Stimulated activated CD4-positive, alpha-beta T cell treated with anti-CD3 and anti-CD28 coated beads, Interleukin-15, amount 100 ng/mL, for 48 hours (primary cell): ENCODE results near the gene MCFD2.
"Not testable (repeated sequence)": the region's sequence is repeated elsewhere in the genome, so short reads cannot be mapped to it uniquely, and the experiment has no call there.

Experiments used
- DNase-seq, 2 donors: peaks; one replicate each; pipeline ENCODE4 v3.0.0-alpha.2; 2020; ENCODE audit warnings: low read depth in 2 of 2

The MCFD2 gene

DNA sequence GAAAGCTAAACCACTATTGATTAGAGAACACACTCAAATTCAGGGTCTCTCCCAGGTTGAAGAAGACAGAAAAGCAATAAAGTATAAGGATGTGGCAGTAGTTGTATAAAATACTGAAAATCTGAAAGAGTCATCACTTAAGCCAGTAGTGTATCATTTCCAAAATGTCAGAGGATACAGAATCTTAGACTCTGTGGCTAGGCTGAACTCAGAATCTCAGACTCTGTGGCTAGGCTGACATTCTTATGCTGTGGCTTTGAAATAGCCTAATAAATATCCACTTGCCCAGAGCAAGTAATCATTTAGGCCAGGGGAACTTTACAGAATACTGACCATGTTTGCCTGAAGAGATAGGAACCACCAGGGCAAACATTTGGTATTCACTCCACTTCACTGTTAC is 13.1 kb downstream of the MCFD2 start:
- no peak for DNase-seq

DNA sequence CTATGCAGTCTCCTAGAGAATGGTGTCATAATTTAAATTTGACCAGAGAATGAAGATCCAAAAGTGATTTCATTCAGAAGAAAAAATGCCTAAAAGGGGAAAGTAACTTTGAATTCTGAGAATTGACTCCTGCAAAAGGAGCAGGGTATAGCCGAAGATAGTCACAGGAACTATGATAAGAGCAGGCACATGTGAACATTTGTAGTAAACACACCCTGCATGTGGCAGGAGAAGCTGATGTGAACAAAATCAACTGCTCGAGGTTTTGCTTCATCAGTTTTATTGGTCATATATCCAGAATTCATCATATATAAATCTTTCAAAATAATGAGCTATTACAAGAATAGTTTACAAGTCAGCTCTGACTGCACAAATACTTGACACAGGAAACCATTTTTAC is 14.0 kb downstream of the MCFD2 start:
- no peak for DNase-seq

DNA sequence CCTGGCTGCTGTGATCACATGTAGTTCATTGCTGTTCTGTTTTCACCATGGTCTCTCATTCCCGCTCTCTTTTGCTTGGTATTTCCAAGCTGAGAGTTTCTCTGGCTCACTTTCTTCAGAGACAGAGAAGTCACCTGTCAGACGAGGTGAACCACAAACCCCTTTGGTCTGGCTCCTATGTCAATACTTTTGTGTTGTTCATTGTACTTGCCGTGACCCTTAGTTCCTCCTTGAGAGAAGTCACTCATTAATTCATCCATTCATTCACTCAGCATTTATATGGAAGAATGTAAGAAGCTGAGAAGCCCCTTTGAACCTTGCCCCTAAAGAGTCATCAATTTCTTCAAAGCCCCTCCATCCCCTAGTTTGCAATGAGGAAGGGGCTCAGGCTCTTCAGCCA is 15.2 kb downstream of the MCFD2 start:
- no peak for DNase-seq

DNA sequence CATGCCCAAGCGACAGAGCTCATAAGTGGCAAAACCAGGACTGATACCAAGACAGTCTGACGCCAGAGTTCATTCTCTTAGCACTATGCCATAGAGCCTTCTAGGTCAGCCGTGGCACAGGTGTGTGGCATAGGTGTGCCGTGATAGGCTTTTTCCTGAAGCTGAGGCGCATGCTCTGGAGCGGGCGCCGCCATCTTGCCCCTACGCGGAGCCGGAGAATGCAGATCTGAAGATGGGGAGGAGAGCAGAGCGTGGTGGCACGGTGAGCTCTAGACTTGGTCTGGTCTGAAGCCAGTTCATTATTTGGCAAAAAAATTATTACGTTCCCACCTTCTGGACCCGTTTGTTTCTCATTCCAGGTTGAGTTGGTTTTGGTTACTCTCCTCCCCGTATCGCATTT is 16.6 kb downstream of the MCFD2 start:
- no peak for DNase-seq

DNA sequence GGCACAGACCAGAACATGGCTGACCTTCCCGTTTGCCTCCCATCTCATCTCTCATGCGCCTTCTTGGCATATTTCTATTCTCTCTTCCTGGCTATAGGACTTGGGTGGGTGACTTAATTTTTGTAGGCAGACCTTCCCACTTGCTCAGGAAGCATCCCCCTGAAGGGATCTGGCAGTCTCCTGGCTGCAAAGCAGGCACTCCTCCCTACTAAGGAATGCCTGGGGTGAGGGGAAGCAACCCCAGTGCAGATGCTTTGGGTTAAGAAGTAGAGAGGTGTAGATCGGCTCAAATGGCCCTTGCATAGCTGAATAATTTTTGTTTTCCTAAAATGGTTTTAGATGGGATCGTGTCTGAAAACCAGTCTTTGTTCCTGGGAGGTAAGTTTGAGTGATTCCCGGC is 17.6 kb downstream of the MCFD2 start:
- DNase-seq, result no peak

DNA sequence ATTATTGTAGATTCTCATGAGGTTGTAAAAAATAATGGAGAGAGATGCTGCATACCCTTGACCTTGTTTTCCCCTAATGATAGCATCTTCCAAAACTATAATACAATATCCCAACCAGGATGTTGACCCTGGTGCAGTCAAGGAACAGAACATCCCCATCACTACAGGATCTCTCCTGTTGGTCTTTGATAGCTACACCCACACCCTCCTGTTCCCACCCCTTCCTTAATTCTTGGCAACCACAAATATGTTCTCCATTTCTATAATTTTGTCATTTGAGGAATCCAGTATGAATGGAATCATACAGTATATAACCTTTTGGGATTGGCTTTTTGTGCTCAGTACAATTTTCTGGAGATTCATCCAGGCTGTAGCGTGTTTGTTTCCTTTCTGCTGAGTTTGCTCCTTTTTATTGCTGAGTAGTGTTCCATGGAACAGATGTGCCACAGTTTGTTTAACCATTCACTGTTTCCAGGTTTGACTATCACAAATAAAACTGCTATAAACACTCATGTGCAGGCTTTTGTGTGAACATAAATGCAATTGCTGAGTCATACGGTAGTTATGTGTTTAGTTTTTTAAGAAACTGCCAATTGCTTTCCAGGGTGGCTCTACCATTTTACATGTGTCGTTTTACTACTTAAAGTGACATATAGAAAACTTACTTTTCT is 22.2 kb downstream of the MCFD2 start:
- DNase-seq, result no peak

DNA sequence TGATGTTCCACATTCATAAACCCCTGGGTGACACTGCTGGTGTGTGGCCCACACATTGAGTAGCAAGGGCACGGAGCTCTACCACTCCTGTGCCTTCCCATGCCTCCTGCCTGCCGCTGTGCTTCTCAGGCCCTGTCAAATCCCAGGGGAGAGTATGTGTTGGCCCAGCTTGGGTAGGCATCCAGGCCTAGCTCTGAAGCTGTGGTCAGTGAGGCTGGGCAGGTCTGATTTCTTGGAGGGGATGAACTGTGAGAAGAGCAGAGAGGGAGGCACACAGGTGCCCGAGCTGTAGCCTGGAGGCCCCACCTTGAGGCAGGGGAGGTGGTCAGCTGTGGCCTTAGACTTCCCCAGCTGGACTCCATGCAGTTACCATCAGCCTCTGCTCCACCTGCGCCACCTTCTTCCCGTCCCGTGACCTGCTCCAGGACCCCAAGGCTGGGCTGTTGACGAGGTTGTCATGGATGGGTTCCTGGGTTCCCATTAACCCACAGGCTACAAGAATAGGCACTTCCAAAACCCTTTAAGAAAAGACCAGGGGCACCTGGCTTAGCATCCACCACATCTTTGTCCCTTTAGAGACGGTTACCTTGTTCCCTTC is 23.6 kb downstream of the MCFD2 start:
- DNase-seq, result no peak

DNA sequence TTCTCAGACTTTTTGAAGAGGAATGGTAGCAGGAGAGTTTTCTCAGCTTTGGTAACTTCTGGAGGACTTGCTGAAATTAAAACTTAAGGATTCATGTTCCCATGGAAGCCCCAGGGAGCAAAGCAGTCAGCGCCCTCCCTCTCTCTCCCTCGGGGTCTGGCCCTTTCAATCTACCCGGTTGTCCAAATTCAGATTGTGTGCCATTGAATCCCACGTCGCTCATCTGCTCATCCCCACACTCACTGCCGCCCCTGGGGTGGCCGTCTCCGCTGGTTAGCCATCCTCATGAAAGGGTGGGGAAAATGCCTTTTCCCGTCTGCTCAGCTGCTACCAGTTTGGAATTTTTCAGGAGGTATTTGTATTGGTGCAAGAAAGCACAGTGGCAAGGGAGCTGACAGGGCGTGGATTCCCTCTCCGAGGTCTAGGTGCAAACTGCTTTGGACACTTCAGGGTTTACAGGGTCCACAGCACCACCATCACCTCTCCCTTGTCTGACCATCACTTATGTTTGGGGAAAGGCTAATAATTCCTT is 27.1 kb downstream of the MCFD2 start:
- no peak for DNase-seq

DNA sequence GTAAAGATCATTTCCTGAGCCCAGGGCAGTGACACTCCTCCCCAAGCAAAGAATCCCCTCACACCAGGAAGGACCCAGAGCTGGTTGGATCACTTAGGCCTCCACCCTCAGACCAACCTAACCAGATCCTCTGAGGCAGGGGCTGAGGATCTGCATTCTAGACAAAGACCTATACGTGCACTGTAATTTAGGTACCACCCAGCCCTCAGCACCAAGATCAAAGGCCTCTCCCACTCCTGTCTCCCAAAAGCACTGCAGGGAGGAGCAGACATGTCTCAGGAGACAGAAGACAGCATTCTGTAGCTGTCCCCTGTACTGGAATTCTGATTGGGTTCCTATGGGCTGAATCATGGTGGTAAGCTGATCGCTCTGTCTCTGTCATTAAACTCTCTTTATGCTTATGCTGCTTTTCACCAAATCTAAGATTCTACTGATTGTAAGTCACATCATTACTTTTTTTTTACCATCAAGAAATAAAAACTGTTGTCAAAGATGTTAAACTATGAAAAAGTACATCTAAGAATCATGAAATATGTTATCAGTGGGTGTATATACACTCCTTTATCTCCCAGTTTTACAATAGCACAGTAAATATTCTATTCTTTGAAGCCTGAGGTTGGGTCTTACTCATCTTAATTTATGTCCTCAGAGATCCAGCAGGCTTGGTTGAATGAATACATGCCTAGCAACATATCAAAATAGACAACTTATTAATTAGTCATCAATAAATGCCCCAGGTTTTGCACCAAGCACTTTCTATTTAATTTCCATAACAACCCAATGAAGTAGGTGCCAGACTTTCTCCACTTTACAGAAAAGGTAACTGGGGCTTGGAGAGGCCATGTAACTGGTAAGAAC is 28.3 kb downstream of the MCFD2 start:
- no peak for DNase-seq

DNA sequence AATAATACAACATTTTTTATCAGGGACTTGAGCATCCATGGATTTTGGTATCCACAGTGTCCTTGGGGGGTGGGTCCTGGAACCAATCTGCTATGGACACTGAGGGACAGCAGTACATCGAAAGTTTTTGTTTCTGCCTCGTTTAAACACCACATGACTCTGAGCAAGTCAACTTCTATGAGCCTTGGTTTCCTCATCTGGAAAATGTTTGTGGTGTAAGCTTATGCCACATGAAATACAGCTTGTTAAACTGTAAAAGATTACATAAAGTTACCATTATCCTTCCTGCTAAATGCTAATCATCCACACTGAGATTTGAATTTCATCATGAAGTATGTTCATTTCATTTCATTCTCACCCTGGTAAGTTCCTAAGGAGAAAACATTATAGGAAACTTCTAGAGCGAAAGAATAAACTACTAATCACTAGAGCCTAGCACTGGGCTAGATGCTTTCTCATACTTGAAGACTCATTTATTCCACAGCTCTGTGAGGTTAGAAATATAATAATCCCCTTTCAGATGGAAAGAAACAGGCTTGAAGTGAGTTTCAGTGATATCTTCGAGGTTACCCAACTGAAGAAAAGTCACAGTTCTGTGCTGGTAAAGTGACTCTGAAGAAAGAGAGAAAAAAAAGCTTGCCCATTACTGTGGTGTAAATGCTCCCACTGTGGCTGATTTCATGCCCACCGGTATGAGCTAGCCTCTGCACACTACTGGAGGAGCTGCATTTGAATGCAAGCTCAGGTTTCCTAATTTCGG is 29.2 kb downstream of the MCFD2 start:
- no peak for DNase-seq

DNA sequence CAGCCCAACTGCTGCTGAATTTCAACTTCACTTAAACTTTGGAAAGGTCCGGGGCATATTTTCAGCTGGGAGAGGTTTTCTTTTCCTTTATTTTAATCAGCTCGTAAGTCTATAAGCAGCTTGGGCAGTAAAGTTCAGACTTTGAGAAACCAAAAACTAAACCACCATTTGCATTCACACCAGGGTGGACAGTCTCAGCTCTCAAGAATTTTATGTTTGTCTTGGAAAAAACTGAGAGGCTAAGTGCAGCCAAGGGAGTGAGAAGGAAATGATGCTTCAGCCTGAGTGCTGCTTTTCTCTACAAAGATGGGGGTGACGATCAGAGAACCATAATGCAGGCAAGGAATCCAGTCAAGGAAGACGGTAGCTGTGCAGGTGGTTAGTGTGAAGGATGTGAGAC is 30.2 kb downstream of the MCFD2 start:
- DNase-seq, result no peak

DNA sequence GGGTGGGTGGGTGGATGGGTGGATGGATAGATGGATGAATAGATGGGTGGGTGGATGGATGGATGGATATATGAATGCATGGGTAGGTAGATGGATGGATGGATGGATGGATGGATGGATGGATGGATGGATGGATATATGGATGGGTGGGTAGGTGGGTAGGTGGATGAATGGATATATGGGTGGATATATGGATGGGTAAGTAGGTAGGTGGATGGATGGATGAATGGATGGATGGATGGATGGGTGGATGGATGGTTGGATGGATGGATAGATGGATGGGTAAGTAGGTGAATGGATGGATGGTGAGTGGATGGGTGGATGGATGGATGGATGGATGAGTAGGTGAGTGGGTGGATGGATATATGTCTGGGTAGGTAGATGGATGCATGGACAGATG is 36.1 kb downstream of the MCFD2 start:
- no peak for DNase-seq

DNA sequence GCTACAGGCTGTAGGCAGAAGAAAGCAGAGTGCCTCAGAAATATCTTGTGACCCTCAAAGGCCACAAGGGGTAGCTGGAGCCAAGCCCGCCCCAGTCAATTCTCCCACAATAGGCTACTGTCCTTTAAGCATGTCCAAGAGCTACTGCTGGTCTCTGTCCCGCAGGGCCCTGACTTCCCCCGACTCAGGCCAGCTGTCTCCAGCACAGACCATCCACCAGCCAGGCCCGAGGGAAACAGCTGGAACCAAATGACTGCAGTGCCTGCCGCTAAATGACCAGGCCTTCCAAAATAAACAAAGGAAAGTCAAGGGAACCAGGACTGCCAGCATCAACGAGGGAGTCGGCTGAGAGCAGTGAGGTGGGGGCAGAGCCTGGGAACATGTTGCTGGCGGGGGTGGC is 36.7 kb downstream of the MCFD2 start:
- DNase-seq, result no peak

DNA sequence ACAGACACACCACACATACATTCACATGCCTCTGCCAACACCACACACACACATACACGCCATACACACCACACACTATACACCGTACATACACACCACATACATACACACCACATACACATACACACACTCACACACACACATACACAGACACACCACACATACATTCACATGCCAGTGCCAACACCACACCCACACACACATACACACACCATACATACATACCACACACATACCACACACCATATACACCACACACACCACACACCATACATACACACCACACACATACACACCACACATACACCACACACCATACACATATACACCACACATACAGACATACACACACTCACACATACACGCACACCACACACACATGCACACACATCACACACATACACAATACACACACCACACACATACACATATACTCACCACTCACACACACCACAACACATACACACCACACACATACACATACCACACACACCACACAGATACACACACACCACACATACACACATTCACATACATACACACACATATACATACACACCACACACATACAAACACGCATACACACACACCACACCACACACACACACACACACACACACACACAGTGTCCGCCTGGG is 37.2 kb downstream of the MCFD2 start:
- no peak for DNase-seq

DNA sequence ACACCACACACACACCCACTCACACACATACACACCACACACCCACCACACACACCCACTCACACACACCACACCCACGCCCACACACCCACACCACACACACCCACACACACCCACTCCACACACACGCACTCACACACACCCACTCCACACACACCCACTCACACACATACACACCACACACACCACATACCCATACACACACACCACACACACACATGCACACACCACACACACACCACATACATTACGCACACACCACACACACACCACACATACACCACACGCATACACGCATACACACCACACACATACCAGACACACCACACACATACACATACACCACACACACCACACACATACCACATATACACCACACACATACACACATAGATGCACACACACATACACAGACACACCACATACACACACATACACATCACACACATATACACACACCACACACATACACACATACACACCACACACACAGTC is 37.9 kb downstream of the MCFD2 start:
- no peak for DNase-seq

DNA sequence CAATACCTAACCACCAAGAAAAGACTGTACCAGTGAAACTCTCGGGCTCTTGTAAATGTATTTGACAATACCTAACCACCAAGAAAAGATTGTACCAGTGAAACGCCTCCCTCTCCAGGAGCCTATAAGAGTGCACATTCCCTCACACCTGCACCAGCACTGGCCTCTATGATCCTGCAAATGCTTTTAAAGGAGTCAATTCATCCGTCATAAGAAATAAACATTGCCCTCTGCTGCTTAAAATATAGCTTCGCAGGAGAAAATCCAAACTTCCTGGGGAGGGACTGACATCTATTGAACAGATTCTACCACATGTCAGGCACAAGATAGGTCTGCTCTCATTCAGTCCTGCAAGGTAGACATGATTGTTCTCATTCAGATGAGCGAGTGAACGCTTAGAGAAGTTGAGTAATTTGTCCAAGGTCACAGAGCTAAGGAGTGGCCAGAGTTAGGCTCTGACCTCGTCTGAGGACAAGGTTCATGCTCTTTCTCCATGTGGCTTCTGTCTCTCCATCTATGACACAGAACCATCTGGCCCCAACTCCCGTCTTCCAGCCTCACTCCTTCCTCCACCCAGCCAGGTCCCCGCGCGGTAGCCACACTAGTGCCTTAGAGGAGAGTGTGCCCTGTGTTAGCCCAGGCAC is 38.7 kb downstream of the MCFD2 start:
- no peak for DNase-seq

DNA sequence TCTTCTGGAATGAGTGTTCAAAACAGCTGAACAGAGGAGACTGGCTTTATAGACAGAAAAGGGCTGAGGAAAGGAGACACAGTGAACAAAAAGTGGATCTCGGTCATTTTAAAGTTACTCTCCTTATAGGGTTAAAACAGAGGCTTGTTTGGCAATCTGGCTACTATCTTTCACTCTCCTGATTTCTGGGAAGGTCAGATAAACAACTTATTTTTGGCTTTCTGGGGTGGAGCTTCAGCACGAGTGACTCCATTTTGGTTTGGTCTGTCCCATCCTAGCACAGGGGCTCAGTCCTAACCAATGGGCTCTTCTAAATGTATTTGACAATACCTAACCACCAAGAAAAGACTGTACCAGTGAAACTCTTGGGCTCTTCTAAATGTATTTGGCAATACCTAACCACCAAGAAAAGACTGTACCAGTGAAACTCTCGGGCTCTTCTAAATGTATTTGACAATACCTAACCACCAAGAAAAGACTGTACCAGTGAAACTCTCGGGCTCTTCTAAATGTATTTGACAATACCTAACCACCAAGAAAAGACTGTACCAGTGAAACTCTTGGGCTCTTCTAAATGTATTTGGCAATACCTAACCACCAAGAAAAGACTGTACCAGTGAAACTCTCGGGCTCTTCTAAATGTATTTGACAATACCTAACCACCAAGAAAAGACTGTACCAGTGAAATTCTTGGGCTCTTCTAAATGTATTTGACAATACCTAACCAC is 39.5 kb downstream of the MCFD2 start:
- not testable (repeated sequence) for DNase-seq

DNA sequence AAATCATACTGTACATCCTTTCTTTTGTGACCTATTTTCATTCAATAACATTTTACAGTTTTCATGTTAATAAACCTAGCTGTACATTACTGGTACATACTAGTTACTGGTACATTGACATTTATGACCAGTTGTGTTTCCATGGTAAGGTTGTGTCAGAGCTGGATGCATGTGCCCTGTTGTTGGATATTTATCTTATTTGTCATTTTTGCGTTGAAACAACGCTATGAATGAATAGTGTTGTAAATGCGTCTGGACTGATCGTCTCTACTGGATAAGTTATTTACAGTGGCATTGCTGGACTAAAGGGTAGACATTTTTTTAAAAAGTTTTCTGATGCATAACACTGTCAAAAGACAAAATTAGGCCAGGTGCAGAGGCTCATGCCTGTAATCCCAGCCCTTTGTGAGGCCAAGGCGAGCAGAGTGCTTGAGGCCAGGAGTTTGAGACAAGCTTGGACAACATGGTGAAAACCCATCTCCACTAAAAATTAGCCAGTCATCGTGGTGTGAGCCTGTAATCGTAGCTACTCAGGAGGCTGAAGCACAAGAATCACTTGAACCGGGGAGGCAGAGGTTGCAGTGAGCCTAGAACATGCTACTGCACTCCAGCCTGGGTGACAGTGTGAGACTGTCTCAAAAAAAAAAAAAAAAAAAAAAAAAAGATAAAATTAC is 40.2 kb downstream of the MCFD2 start:
- DNase-seq, result no peak

DNA sequence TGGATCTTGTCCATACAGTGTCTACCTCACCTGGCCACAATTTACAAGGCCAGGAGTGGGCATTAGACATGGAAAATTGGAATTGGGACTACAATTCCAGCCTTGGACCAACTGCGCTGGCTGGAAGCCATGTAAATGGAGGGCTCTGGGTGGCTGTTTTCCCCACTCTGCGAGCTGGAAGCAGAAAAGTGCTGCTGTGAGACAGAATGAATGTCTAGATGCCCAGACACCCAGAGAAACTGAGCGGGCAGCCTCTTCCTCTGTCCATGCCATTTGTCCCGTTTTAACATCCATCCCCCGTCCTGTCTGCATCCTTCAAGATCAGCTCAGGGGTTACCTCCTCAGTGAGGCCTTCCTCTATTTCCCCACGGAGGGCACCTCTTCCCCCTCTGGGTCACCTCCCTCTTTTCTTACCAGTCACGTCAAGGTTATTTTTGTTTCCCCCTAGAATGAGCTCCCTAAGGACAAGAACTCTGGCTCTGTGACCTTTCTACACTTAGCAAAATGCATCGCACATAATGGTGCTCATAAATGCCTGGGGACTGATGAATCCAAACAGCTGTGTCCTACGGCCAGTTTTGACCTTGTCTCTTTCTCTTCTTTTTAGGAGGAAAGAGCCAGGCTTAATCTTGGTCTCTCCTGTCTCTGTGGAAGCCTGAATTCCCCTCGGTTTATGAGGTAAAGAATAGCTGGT is 41.2 kb downstream of the MCFD2 start:
- no peak for DNase-seq
